Ureter (tissue), 1 donor: ENCODE results near the gene DNM1. TPM values are rescaled to one million over a fixed set of nuclear protein-coding genes. Genes with fewer than 3 reads are reported as not detected.
"Not testable (repeated sequence)": the region's sequence is repeated elsewhere in the genome, so short reads cannot be mapped to it uniquely, and the experiment has no call there.

Source experiments
- DNase-seq: peaks from one replicate; pipeline ENCODE4 v3.0.0-alpha.2; 2020; ENCODE audit warnings: low spot score
- total RNA-seq: library from RNA; stranded (reverse); gene quantifications from one replicate; pipeline ENCODE4 v1.2.4, GENCODE V29; 2023
- donor health status: DM: yes; HTN: yes; CAD: no.

The DNM1 gene
- total RNA-seq, 1 donor from 2014 or later: 31.4 TPM

DNA sequence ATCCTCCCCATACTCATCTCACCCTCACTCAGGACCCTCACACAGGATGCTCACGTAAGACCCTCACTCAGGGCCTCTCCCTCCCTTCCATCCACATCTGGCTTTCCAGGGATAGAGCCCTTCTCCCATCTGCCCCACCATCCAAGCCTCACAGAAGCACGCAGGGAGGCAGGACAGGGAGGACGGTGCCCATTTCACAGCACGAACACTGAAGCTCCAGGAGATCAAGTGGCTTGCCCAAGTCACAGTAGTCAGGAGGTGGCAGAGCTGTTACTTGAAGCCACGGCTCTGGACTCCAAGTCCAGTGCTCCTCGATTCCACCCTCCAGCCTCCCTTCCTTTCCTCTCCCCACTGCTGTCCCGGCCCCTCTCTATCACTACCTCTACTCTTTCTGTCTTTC is 21.7 kb downstream of the DNM1 start:
- DNase-seq: no peak

DNA sequence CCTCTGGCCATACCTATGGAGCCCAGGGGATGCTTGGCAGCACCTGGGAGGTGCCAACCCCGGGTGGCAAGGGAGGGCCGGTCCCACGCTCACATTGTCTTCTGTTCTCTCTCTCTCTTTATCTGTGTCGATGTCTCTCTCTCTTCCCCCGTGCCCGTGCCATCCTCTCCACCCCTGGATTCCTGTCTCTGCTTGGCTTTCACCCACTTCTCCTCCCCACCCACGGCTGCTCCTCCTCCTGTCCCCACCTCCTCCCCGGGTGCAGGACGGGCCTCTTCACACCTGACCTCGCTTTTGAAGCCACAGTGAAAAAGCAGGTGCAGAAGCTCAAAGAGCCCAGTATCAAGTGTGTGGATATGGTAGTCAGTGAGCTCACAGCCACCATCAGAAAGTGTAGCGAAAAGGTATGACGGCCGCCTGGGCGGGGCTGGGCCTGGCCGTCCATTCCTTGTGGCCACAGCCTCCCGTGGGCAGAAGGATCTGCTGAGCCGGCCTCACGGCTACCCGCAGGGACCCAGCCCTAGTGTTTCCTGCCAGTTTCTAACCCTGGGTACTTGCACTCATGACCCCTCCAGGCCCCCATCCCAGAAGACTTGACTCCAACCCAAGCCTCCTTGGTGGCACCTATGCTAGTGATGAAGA is 22.7 kb downstream of the DNM1 start:
- no peak for DNase-seq

DNA sequence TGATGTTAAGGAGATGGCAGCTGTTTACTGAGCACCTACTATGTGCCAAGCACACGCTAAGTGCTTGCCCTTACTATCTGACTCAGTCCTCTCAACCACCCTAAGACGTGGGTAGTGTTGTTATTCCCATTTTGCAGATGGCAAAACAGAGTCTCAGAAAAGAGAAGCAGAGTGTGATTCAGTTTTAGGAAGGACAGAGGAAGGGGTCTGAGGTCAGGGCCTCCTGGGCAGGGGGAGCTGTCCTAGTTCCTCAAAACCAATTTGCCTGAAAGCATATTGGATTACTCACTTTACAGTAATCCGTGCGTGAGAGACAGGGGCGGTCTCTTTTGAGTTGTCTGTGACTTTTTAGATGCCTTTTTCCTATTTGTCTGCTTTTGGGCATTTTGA is 23.2 kb downstream of the DNM1 start:
- no peak for DNase-seq

DNA sequence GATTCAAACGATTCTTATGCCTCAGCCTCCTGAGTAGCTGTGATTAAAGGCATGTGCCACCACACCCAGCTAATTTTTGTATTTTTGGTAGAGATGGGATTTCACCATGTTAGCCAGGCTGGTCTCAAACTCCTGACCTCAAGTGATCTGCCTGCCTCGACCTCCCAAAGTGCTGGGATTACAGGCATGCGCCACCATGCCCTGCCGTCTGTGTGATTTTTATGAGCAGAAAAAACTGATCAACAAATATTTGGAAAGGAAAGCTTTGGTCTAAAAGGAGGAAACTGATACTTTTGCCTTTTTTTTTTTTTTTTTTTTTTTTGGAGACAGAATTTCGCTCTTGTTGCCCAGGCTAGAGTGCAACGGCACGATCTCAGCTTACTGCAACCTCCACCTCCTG is 27.7 kb downstream of the DNM1 start:
- not testable (repeated sequence) for DNase-seq

DNA sequence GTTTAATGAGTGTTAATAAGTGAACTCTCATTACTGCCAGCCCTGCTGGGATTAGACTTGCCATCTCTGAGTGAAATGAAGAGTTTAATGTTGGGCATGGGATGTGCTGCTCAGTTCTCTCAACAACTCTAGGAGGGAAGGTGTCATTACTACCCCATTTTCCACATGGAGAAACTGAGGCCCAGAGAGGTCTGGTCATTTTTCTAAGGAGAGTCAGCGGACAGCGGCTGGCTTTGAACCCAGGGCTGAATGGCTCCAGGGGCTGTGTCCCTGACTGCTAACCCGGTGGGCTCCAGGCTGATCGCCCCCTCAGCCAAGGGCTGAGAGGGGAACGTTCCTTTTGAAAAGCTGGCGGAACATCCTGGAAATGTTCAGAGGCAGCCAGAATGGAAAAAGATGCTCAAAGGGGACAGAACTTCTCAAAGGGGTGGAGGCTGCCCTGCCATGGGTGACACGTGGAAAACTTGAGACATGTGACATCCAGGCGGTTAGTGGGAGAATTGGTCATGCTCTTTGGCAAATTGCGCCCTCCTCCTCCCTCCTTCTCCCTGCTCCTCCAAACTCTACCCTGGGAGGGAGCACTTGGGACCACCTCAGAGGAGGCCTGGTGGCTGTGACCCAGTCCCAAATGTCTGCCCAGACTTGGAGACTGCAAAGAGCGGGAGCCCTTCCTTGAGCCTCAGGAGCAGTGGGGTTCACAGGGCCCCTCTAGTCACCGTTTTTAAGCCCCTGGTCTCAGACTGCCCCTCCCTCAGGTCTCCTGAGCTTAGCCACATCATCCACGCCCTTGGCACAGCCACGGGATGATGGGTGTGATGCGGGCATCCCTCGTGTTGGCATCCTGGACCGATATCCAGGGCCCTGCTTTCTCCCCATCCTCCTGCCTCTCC is 28.7 kb downstream of the DNM1 start:
- DNase-seq: no peak

DNA sequence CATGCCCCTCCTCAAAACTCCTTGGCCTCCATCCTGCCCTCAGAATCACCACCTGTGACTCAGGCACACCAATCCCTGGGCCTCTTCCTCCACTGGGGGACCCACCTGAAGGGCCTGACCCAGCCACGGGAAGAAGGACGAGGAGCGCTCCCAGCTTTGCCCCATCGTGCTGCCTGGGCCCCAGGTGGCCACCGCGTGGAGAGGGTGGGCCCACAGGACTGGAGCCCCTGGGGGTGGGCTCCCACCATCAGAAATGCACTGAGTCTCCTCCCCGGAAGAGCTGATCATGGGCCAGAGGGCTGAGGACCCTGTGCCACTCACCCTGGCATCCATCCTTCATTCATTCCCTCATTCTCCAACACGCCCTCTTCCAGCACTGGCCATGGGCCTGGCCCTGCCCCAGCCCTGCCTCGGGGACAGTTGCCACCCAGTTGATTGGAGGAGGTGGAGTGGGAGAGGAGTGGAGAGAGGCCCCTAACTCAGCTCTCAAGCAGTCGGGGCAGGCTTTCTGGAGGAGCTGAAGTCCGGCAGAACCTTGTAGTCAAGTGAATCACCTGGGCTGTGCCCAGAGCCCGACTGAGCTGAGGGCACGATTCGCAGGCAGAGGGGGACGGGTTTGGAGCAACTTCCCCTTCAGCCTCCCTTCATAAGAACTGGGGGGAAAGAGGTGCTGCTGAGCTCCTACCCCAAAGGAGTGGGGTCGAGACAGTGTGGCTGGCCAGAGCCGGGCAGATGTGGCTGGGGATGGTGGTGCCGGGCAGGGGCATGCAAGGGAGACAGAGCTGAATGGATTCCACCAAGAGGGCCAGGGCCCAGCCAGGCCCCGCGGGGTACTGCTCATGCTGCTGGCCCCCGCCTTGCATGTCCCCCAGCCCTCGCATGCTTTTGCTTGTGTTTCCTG is 29.6 kb downstream of the DNM1 start:
- no peak for DNase-seq

DNA sequence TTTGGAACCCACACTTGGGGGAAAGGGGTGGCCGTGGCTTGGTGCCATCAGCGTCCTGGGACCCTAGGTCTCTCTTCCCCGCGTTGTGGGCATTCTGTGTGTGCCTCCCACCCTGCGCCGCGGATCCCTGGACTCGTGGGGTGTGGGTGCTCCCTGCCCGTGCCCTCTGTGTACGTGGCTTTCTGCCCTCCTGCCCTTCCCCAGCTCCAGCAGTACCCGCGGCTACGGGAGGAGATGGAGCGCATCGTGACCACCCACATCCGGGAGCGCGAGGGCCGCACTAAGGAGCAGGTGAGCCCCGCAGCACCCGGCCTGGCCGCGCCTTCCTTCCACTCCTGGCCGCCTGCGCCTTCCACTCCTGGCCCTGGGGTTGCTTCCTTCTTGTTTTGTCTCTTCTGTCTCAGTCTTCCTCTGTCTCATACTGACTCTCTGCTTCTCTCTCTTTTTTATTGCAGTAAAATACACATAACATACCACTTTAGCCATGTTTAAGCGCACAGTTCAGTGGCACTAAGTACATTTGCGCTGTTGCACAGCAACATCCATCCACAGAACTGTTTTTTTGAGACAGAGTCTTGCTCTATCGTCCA is 30.7 kb downstream of the DNM1 start:
- DNase-seq: no peak

DNA sequence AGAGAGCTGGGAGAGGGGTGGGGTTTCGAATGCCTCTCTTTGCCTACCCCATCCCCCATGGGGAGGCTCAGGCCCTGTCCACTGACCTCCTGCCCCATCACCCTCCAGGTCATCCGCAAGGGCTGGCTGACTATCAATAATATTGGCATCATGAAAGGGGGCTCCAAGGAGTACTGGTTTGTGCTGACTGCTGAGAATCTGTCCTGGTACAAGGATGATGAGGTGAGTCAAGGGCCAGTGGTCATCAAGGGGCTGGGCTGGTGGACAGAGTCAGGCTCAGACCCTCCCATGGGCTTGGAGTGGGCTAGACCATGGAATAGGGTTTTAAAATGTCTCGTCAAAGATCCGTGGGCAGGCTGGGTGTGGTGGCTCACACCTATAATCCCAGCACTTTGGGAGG is 38.9 kb downstream of the DNM1 start:
- DNase-seq: no peak

DNA sequence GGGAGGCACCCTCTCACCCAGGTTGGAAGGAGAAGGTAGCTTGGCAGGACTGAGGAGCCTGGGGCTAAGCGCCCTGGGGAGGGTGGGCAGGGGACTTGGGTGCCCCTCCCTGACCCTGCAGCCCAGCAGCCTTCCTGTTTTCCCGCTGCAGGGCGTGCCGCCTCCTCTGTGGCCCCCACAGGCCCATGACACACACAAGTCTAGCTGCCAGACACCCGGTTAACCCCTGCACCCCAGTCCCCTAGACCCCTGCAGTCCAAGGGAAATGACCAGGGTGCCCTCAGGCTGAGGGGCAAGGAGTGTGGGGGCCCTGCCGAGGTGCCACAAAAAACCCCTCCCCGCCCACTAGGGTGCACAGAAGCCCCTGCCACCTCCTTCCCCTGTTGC is 39.6 kb downstream of the DNM1 start:
- DNase-seq: no peak

DNA sequence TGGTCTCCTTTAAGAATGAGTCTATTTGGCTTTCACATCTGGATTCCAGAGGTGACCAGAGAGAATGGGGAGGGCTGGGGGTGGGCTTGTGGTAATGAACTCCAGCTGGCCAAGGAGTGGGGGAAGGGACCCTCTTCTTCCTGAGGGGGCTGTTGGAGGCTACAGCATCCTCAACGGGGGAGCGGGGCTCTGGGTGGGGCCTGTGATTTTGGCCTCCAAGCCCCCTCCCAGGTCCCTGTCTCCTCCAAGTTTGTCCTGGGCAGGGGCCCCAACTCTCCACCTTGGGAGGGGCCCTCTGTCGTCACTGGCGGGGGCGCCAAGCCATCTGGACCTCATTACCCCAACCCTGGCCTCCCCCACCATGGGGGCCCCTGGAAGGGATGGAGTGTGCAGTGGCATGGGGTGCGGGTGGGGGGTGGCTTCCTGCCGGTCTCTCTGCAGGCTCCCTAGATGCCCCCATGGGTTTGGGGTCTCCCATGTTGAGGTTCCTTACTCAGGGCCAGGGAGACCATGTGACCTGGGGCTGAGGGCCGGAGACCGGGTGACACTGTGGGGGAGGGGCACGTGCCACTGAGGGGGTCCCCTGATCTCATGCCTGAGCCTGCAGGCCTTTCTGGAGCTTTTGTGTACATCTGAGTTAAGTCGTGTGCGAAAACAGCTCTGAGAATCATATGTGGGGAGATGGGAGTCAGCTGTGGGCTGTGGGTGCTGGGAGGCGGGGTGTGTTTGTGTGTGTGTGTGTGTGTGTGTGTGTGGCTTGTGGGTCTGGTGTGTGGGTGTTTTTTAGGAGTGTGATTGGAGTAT is 40.2 kb downstream of the DNM1 start:
- no peak for DNase-seq

DNA sequence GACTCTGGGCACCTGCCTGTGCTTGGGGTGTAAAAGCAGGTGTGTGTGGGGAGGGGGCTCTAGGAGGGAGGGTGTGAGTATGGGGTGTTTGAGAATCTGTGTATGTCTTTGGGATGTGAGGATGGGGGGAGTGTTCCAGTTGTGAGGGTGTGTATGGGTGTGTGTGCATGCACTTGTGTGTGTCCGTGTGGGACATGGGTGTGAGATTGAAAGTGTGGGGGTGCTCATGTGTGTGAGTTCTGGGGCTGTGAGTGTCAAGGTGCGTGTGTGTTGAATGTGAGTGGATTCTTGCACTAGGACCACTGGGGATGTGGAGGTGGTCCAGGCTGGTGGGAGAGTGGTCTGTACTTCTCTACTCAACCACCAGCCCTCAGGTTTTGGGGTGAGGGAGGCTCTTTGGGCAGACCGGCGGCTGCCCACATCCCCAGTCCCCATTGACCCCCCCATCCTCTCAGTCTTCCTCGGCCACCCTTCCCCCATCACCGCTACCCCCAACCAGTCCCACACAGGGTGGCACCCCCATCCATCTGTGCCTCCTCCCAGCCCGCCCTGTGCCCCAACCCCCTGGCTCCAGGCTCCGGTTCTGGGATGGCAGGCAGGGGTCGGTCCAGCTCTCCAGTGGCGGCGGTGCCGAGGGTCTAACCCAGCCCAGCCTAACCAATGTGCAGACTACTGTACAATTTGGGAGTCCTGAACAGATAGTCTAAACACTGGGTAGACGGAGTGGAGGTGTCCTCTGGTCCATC is 41.1 kb downstream of the DNM1 start:
- no peak for DNase-seq

DNA sequence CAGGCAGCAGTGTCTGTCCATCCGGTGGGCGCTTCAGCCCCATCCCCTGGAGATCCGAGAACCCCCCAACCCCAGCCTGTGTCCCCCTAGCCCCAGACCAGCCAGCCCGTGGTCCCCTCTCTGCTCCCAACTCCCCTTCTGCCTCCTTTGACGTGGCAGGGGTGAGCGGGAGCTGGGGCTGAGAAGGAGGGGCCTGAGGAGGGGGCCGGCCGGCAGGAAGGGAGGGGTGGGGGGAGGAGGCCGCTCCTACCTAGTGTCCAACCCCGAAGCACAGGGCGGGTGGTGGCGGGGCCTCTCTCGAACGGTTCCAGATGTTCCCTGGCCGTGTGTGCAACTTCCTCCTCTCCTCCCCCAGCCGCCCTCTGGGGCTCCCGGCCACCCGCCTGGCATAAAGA is 41.7 kb downstream of the DNM1 start:
- peak; percentile 83 for DNase-seq

DNA sequence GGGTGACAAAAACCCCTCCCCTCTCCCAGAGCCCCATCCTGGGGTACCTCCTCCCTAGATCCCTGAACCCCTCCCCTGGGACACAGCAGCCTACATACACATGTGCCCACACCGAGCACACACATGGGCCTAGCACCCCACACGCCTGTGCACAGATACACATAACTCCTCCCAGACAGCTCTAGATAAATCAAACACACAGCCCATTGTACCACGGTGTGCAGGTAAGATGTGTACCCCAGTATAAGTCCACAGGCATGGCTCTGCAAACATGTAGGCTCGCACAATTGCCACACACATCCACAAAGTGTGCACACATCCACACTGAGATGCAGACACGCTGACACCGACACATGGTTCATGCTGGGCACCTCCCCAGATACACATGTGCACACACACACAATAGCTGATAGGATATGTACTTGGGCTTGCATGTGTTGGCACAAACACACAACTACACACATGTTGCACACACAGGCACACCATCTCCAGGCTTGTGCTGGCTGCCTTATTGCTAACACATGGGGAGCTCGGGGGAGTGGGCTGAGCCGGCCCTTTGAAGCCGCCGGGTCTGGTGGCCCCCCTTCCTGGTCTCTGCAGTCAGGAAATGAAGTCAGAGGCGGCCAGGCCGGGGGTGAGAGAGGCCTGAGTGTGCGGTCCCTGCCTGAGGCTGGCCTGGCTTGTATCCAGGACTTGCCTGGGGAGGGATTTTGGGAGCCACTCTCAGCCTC is 42.4 kb downstream of the DNM1 start:
- no peak for DNase-seq

DNA sequence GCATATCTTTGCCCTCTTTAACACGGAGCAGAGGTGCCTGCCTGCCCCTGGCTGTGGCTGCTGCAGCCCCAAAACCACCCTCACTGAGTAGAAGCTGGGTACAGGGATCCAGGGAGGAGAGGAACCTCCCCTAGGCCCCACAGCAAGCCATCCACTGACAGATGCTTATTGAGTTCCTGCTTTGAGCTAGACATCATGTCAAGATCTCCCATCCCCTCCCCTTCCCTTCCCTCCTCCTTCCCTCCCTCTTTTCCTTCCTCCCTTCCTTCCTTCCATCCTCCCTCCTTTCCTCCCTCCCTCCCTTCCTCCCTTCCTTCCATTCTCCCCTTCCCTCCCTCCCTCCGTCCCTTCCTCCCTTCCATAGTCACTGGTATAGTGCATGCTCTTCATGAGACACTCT is 43.3 kb downstream of the DNM1 start:
- no peak for DNase-seq

DNA sequence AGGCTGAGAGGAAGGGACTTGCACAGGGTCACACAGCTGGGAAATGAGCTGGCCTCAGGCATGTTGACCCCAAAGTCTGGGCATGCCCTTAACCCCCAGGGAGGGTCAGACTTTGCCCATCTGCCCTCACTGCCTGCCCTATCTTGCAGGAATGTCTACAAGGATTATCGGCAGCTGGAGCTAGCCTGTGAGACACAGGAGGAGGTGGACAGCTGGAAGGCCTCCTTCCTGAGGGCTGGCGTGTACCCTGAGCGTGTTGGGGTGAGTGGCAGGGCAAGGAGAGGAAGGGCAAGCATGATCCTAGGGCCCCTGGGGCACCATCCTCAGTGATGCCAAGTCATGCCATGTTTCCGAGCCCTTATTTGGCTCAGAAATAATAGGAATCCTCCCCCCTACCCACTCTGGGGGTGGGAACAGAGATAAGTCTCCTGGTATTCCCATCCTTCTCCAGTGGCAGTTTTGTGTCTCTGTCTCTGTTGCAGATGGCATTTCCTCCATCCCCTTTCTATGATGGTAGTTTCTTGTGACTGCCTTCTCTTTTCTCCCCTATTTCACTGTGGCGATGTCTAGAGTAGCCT is 44.1 kb downstream of the DNM1 start:
- no peak for DNase-seq

DNA sequence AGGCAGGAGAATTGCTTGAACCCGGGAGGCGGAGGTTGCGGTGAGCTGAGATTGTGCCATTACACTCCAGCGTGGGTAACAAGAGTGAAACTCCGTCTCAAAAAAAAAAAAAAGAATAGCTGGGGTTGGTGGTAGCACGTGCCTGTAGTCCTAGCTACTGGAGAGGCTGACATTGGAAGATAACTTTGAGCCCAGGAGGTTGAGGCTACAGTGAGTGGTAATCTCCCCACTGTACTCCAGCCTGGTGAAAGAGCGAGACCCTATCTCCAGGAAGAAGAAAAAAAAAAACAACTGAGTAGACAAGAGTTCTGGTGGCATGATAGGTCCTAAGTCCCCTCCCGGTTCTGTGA is 46.4 kb downstream of the DNM1 start:
- no peak for DNase-seq

DNA sequence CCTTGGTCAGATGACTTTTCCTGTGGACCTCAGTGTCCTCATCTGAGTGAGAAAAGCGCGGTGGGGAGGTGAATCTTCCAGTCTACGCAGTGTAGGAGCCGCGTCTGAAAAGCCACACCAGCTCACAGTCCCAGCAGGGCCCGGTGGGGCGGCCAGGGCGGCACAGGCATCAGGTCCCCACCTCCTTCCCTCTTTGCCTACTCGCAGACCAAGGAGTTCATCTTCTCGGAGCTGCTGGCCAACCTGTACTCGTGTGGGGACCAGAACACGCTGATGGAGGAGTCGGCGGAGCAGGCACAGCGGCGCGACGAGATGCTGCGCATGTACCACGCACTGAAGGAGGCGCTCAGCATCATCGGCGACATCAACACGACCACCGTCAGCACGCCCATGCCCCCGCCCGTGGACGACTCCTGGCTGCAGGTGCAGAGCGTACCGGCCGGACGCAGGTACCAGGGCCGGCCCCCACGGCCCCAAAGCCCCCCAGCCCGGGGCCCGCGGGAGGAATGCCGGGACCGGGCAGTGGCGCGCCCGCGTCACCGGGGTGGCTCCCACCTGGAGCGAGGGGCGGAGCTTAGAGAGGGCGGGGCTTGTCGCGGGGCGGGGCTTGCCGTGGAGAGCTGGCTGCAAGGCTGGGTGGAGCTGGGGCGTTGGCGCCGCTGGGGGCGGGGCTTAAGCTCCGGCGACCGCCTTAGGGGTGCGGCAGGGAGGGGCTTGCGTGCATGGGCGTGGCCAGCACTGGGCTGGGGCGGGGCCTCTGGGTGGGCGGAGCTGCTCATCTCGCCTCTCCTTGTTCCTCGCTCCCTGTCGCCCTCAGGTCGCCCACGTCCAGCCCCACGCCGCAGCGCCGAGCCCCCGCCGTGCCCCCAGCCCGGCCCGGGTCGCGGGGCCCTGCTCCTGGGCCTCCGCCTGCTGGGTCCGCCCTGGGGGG is 47.0 kb downstream of the DNM1 start:
- DNase-seq: peak; percentile 94
